PFSK-1 (cell line): Measurements from ENCODE around the gene NINJ2.

ENCODE experiments used
- POLR2AphosphoS5 ChIP-seq: IDR thresholded peaks from 2 replicates; pipeline ENCODE4 v1.6.1; 2012; ENCODE audit warnings: low read depth, mild to moderate bottlenecking, control low read depth, low read length, moderate library complexity
- REST ChIP-seq, 2 experiments: IDR thresholded peaks; 2 replicates each; pipeline versions ENCODE4 v1.6.1 to v1.8.0; 2011 to 2012; ENCODE audit warnings: low read depth in 2 of 2, low read length in 2 of 2, control low read depth in 1 of 2, inconsistent platforms in 1 of 2, mild to moderate bottlenecking in 1 of 2, moderate library complexity in 1 of 2; ENCODE audit not compliant: insufficient read depth in 1 of 2
- SIN3A ChIP-seq: IDR thresholded peaks from 2 replicates; pipeline ENCODE4 v1.6.1; 2012; ENCODE audit warnings: mild to moderate bottlenecking, low read length, moderate library complexity, borderline replicate concordance; ENCODE audit not compliant: insufficient read depth

GRCh38 chr12:570921-571794, 92.1 kb downstream of the NINJ2 start:
- TF ChIP-seq REST (IDR thresholded peaks at IDR 0.05; ENCODE audit: insufficient read depth in 1 of 2, low read depth in 2 of 2, low read length in 2 of 2) (no peak), POLR2AphosphoS5 (peak; percentile 45), SIN3A (no peak)
